GM13976 (cell line): ENCODE data around the gene LY86.

ENCODE experiments used
- DNase-seq: peaks from one replicate; pipeline ENCODE4 v3.0.0; 2012; ENCODE audit warnings: low spot score
- in situ Hi-C: fragments of 300-500 bp; cut with MboI; formaldehyde crosslinking; loops from one replicate; pipeline ENCODE4 v1.12.0; 2022; ENCODE audit warnings: low sequenced_read_pairs, mixed read lengths, inconsistent platforms; ENCODE audit not compliant: unreplicated experiment
- TF ChIP-seq, protein P1 (sequence below): IDR thresholded peaks from 2 replicates; pipeline ENCODE4 v1.5.1; 2012; ENCODE audit warnings: borderline replicate concordance, mild to moderate bottlenecking; ENCODE audit not compliant: insufficient read depth; ENCODE audit errors: extremely low read depth, missing control alignments, control extremely low read depth

Gene LY86

GRCh38 chr6:6593867-6594468 is 5.4 kb downstream of the LY86 start:
- in situ Hi-C loops = no loop called here
- TF ChIP-seq, protein P1, sequence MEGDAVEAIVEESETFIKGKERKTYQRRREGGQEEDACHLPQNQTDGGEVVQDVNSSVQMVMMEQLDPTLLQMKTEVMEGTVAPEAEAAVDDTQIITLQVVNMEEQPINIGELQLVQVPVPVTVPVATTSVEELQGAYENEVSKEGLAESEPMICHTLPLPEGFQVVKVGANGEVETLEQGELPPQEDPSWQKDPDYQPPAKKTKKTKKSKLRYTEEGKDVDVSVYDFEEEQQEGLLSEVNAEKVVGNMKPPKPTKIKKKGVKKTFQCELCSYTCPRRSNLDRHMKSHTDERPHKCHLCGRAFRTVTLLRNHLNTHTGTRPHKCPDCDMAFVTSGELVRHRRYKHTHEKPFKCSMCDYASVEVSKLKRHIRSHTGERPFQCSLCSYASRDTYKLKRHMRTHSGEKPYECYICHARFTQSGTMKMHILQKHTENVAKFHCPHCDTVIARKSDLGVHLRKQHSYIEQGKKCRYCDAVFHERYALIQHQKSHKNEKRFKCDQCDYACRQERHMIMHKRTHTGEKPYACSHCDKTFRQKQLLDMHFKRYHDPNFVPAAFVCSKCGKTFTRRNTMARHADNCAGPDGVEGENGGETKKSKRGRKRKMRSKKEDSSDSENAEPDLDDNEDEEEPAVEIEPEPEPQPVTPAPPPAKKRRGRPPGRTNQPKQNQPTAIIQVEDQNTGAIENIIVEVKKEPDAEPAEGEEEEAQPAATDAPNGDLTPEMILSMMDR = no peak
- DNase-seq = no peak

DNA sequence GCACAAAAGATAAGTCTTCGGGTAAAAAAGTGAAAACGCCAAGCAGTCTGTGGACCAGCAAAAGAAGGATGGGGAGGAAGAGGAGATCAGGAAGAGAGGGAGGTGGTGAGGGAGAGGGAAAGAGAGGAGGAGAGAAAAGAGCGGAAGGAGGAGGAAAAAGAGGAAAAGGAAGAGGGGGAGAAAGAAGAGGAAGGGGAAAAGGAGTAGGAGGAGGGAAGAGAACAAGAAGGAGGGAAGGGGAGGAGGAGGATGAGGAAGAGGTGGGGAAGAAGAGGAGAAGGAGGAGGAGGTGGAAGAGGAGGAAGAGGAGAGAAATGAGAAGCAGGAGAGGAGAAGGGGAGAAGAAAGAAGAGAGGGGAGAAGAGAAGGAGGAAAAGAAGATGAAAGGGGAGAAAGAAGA is 6.5 kb downstream of the LY86 start:
- DNase-seq = no peak
- in situ Hi-C loops = no loop called here
- TF ChIP-seq, protein P1 = no peak

- no peak for DNase-seq
- TF ChIP-seq, protein P1 = no peak
- in situ Hi-C loops = no loop called here
Observed at GRCh38 chr6:6595952-6596351, 7.4 kb downstream of the LY86 start.

- in situ Hi-C loops = no loop called here
- TF ChIP-seq, protein P1 = no peak
- no peak for DNase-seq
Observed at GRCh38 chr6:6596529-6597328, 8.2 kb downstream of the LY86 start.

GRCh38 chr6:6597682-6598081 is 9.2 kb downstream of the LY86 start:
- TF ChIP-seq, protein P1 = no peak
- DNase-seq = no peak
- in situ Hi-C loops = no loop called here

- in situ Hi-C loops = no loop called here
- DNase-seq = no peak
- TF ChIP-seq, protein P1 = no peak
Observed at GRCh38 chr6:6599468-6599873, 11.0 kb downstream of the LY86 start.

DNA sequence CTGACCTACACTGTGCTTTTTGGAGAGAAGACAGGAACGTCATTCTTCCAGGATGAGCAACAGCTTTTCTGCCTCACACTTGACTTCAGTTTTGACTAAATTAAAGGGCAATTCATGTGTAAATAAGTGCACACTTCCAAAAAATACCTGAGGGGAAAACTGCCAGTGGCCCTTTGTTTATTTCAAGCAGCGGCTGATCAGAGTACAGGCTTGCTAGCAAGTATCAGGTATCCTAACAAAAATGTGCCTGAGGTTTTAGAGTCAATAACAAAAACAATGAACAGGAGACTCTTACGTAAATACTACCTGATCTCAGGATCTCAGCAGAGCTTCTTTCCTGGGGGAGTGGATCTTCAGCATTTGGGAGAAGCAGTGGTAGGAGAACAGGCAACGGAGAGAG is 12.4 kb downstream of the LY86 start:
- TF ChIP-seq, protein P1 = no peak
- DNase-seq = no peak
- in situ Hi-C loops = no loop called here
